Measurements from ENCODE around the gene LEKR1.

LEKR1 gene

GRCh38 chr3:157086060-157086750 lies 260.1 kb downstream of the LEKR1 start:
- no peak for DNase-seq

GRCh38 chr3:157086775-157087174 lies 260.6 kb downstream of the LEKR1 start:
- DNase-seq: no peak

GRCh38 chr3:157087373-157087772 lies 261.2 kb downstream of the LEKR1 start:
- DNase-seq: no peak

GRCh38 chr3:157087780-157088600 lies 261.8 kb downstream of the LEKR1 start:
- no peak for DNase-seq

GRCh38 chr3:157088601-157089454 lies 262.7 kb downstream of the LEKR1 start:
- peak; percentile 87 to 97 (median 89) for DNase-seq

GRCh38 chr3:157089455-157090221 lies 263.5 kb downstream of the LEKR1 start:
- DNase-seq: peak in 3 of 5 donors; percentile 17 to 54 (median 39)

- DNase-seq: no peak
Measured at GRCh38 chr3:157091083-157091833, 265.1 kb downstream of the LEKR1 start.

GRCh38 chr3:157092230-157092629 lies 266.1 kb downstream of the LEKR1 start:
- DNase-seq: no peak

- DNase-seq: no peak
Measured at GRCh38 chr3:157093096-157093495, 266.9 kb downstream of the LEKR1 start.

- no peak for DNase-seq
Measured at GRCh38 chr3:157094301-157094700, 268.1 kb downstream of the LEKR1 start.

- DNase-seq: no peak
Measured at GRCh38 chr3:157094751-157095480, 268.8 kb downstream of the LEKR1 start.

All from T-helper 1 cell (primary cell).